Stimulated activated CD4-positive, alpha-beta T cell treated with anti-CD3 and anti-CD28 coated beads, Interleukin-4, amount 100 ng/mL, for 48 hours (primary cell): ENCODE data around the gene NLK.
"Not testable (repeated sequence)": the region's sequence is repeated elsewhere in the genome, so short reads cannot be mapped to it uniquely, and the experiment has no call there.

Experiments used
- DNase-seq, 2 donors: peaks; one replicate each; pipeline ENCODE4 v3.0.0-alpha.2; 2020; ENCODE audit warnings: low read depth in 2 of 2

NLK gene

GRCh38 chr17:28230607-28231006 lies 188.1 kb downstream of the NLK start:
- not testable (repeated sequence) for DNase-seq

- DNase-seq, result not testable (repeated sequence)
These were observed 189.1 kb downstream of the NLK start for GRCh38 chr17:28231624-28232023.

- not testable (repeated sequence) for DNase-seq
These were observed 190.7 kb downstream of the NLK start for GRCh38 chr17:28232966-28233870.

GRCh38 chr17:28233872-28234856 lies 191.7 kb downstream of the NLK start:
- DNase-seq, result not testable (repeated sequence)

- not testable (repeated sequence) for DNase-seq
These were observed 192.7 kb downstream of the NLK start for GRCh38 chr17:28235066-28235700.

- not testable (repeated sequence) for DNase-seq
These were observed 193.7 kb downstream of the NLK start for GRCh38 chr17:28236033-28236653.

- DNase-seq, result not testable (repeated sequence)
These were observed 196.2 kb downstream of the NLK start for GRCh38 chr17:28238547-28239270.

GRCh38 chr17:28239271-28239624 lies 196.8 kb downstream of the NLK start:
- DNase-seq, result no peak

- no peak for DNase-seq
These were observed 198.3 kb downstream of the NLK start for GRCh38 chr17:28240688-28241340.

- no peak for DNase-seq
These were observed 200.3 kb downstream of the NLK start for GRCh38 chr17:28242791-28243190.

GRCh38 chr17:28243268-28243667 lies 200.8 kb downstream of the NLK start:
- not testable (repeated sequence) for DNase-seq

- no peak for DNase-seq
These were observed 202.0 kb downstream of the NLK start for GRCh38 chr17:28244446-28244845.
